ENCODE results near the gene PARP15.
"Not testable (repeated sequence)": the region's sequence is repeated elsewhere in the genome, so short reads cannot be mapped to it uniquely, and the experiment has no call there.

The PARP15 gene

DNA sequence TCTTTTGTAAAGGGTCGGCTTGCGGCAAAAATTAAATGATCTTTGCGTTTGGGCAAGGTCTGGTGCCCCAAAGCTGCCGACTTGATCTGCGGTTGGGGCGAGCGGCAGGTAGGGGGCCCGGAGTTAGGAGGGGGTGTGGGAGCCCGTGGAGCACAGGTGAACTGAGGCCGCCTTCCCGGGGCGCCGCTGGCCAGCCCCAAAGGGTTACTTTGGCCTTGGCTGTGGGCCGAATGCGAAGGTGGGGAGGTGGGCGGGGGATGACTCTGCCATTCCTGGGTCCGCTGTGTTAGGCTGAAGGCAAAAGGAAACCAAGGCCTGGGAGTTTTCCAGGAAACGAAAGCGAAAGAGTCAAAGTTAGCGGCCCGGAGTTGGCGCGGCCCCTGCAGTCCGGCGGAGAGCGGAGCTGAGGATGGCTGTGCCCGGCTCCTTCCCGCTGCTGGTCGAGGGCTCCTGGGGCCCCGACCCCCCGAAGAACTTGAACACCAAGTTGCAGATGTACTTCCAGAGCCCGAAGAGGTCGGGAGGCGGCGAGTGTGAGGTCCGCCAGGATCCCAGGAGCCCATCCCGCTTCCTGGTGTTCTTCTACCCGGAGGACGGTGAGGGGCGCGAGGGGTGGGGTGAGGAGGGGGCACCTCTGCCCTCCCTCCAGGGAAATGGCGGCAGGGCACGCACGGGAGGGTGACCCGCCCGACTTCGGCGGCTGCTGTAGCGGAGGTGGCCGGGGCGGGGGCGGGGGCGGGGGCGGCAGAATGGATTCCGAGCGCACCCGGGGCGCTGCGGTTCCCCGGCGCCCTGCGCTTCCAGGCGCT is 103.2 kb downstream of the PARP15 start, which contains the start of gene PARP14:
Gene PARP14, plus strand, starts transcription at position 365 of the 809 bp plus-strand sequence. Its CDS starts 45 bp downstream, at position 410.
- DNase-seq (ENCODE audit: low read depth) = peak; percentile 80
- TF ChIP-seq, protein P1, sequence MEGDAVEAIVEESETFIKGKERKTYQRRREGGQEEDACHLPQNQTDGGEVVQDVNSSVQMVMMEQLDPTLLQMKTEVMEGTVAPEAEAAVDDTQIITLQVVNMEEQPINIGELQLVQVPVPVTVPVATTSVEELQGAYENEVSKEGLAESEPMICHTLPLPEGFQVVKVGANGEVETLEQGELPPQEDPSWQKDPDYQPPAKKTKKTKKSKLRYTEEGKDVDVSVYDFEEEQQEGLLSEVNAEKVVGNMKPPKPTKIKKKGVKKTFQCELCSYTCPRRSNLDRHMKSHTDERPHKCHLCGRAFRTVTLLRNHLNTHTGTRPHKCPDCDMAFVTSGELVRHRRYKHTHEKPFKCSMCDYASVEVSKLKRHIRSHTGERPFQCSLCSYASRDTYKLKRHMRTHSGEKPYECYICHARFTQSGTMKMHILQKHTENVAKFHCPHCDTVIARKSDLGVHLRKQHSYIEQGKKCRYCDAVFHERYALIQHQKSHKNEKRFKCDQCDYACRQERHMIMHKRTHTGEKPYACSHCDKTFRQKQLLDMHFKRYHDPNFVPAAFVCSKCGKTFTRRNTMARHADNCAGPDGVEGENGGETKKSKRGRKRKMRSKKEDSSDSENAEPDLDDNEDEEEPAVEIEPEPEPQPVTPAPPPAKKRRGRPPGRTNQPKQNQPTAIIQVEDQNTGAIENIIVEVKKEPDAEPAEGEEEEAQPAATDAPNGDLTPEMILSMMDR (conservative IDR thresholded peaks at IDR 0.05; ENCODE audit: low read depth, low read length) = peak; percentile 27
- H3K4me3 ChIP-seq (ENCODE audit: low read depth, low read length) = peak within 1 kb of the TSS; percentile 87

DNA sequence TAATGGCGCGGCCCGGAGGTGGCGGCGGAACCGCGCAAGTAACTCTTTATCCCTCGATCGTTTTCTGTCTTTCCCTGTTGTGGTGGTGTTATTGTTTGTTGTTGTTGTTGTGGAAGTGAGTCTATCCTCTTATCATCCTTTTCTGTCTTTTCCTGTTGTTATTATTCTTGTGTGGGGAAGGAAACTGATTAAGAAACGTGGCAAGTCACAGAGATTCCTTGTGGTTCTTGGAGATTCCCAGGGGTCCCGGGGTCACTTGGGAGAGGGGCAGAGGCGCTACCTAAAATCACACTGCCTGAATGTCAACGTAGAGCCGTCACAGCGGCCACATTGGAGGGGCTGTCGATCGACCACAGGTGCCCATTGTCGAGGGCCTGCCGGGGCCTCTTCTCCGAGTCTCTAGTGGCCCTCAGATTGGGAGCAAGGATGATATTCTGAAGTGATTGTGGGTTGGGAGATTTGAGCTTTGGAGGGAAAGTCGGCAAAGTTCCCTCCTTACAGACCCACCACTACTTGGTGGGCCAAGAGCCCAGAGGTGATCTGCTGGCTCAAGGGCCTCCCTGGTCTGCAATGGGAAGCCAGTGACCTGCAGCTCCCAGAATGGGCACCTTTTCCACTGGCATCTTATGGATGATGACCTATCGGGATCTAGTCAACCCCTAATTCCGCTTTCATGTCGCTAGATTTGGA is 104.0 kb downstream of the PARP15 start:
- TF ChIP-seq, protein P1 (conservative IDR thresholded peaks at IDR 0.05; ENCODE audit: low read depth, low read length) = no peak

DNA sequence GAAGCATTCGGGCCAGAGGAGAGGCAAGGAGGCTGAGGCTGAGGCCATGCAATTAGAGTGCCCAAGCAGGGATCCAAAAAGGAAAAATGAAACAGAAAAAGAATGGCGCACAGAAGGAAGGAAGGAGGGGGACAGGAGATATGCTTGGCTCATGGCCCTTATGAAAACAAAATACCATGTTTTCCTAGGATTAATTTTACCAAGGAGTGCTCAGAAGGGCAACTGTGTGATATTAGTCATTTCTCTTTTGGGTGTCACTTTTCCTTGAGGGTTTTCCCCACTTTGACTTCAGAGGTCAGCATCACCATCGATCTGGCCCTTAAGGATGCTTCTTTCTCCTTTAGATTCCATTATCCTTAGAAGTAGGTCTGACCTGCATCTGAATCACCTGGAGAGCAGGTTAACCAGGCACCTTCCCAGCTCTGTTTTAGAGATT is 104.5 kb downstream of the PARP15 start:
- H3K4me3 ChIP-seq (ENCODE audit: low read depth, low read length) = peak overlapping the region; percentile 87
- no peak for DNase-seq (ENCODE audit: low read depth)
- TF ChIP-seq, protein P1 (conservative IDR thresholded peaks at IDR 0.05; ENCODE audit: low read depth, low read length) = no peak

More for the DNA sequence above, 104.0 kb downstream of the PARP15 start:
- H3K4me3 ChIP-seq (ENCODE audit: low read depth, low read length) = peak overlapping the region; percentile 87
- no peak for DNase-seq (ENCODE audit: low read depth)

DNA sequence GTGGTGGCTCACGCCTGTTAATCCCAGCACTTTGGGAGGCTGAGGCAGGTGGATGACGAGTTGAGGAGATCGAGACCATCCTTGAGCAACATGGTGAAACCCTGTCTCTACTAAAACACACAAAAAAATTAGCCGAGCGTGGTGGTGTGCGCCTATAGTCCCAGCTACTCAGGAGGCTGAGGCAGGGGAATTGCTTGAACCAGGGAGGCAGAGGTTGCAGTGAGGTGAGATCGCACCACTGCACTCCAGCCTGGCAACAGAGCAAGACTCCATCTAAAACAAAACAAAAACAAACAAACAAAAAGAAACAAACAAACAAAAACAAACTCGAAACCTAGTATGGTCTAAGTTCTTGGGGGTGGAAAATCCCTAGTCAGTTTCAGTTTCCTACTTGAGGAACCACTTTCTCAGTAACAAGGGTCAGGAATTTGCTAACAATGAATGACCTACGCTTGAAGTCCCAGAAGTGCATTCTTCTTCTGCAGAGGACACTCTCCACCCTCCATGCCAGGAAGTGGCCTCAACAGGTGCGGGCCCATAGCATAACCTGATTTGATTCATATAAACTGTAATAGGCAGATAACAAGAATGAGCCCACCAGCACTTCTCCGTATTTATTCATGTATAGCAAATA is 105.4 kb downstream of the PARP15 start:
- peak; percentile 14 for DNase-seq (ENCODE audit: low read depth)
- not testable (repeated sequence) for H3K4me3 ChIP-seq (ENCODE audit: low read depth, low read length)

DNA sequence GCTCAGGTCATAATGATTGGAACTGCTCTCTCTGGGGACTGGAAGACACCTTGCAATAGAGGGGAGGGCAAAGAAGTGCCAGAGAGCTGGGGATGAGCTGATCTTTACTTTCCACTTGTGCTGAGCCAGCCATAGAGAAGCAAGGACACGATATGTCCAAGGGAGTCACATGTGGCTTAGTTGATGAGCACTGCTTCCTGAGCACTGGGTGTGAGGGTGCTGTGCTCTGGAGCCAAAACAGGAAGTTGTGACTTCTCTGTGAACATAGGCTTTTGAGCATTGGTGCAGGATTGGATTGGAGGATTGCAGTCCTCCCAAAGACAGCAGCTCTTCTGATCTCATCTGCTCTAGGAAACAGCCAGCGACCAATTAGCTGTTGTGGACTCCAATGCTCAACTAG is 109.8 kb downstream of the PARP15 start:
- no peak overlapping the region for H3K4me3 ChIP-seq (ENCODE audit: low read depth, low read length)
- DNase-seq (ENCODE audit: low read depth) = no peak
- TF ChIP-seq, protein P1 (conservative IDR thresholded peaks at IDR 0.05; ENCODE audit: low read depth, low read length) = no peak
